HEK293 (cell line): ENCODE results near the gene ASTN2.

Experiments
- CTCF ChIP-seq: fragments of 450-650 bp; formaldehyde crosslinking; IDR thresholded peaks from 2 replicates; pipeline ENCODE4 v1.5.1; 2016; ENCODE audit warnings: missing biosample characterization, missing genetic modification characterization
- KLF9 ChIP-seq: fragments of 450-650 bp; formaldehyde crosslinking; IDR thresholded peaks from 2 replicates; pipeline ENCODE4 v1.5.1; 2016; ENCODE audit warnings: missing biosample characterization, missing genetic modification characterization, low read depth
- ZNF174 ChIP-seq: fragments of 450-650 bp; formaldehyde crosslinking; IDR thresholded peaks from 2 replicates; pipeline ENCODE4 v1.5.0; 2017; ENCODE audit warnings: missing biosample characterization, mild to moderate bottlenecking, missing genetic modification characterization
- ZNF768 ChIP-seq: fragments of 450-650 bp; formaldehyde crosslinking; IDR thresholded peaks from 2 replicates; pipeline ENCODE4 v1.5.1; 2018; ENCODE audit warnings: missing biosample characterization, mild to moderate bottlenecking, missing genetic modification characterization

- no peak for TF ChIP-seq KLF9 (tag by site-specific recombination)
- no peak for TF ChIP-seq ZNF768 (tag by site-specific recombination)
- TF ChIP-seq CTCF (tag by site-specific recombination) = no peak
- no peak for TF ChIP-seq ZNF174 (tag by site-specific recombination)
These were observed 263.1 kb downstream of the ASTN2 start for GRCh38 chr9:117151716-117152115.
